A549 (cell line): ENCODE results near the gene CDC14B.

Experiments
- CTCF ChIP-seq: fragments of >200 bp; sonication (Bioruptor Twin); formaldehyde crosslinking; IDR thresholded peaks from 3 replicates; pipeline ENCODE4 v1.5.1; 2016
- HES2 ChIP-seq: fragments of >200 bp; sonication (Bioruptor Twin); formaldehyde crosslinking; IDR thresholded peaks from 2 replicates; pipeline ENCODE4 v1.6.1; 2016
- POLR2A ChIP-seq: IDR thresholded peaks from 2 replicates; pipeline ENCODE4 v1.6.1; 2012; ENCODE audit warnings: mild to moderate bottlenecking, low read length
- USF2 ChIP-seq: fragments of 450-650 bp; IDR thresholded peaks from 2 replicates; pipeline ENCODE4 v1.6.1; 2014; ENCODE audit warnings: antibody characterized with exemption
- ZFP36 ChIP-seq: fragments of 450-650 bp; IDR thresholded peaks from 2 replicates; pipeline ENCODE4 v1.6.1; 2014; ENCODE audit warnings: borderline replicate concordance; ENCODE audit not compliant: partially characterized antibody

- TF ChIP-seq CTCF (no peak), HES2 (no peak), ZFP36 (no peak), USF2 (no peak), POLR2A (no peak)
Observed at GRCh38 chr9:96620181-96620514, 505 bp upstream of the CDC14B start.
